A549 (cell line): Measurements from ENCODE around the gene NDUFA13.

Experiments used
- CEBPB ChIP-seq, 2 experiments: fragments of >200 bp in 1 of 2; sonication (Bioruptor Twin) in 1 of 2; formaldehyde crosslinking in 1 of 2; IDR thresholded peaks; 2 replicates each; pipeline ENCODE4 v1.6.1; 2012 to 2016
- CHD4 ChIP-seq: fragments of 200-600 bp; sonication (generic); IDR thresholded peaks from 2 replicates; pipeline ENCODE4 v1.6.1; 2016; ENCODE audit warnings: antibody characterized with exemption, mild to moderate bottlenecking, borderline replicate concordance
- EP300 ChIP-seq, 2 experiments: fragments of >200 bp; sonication (Bioruptor Twin); formaldehyde crosslinking; IDR thresholded peaks; 2 replicates in 1 of 2; 3 replicates in 1 of 2; pipeline ENCODE4 v1.6.1; 2016 to 2017
- JUNB ChIP-seq: fragments of >200 bp; sonication (Bioruptor Twin); formaldehyde crosslinking; IDR thresholded peaks from 2 replicates; pipeline ENCODE4 v1.6.1; 2016
- KDM5A ChIP-seq: fragments of 200-600 bp; sonication (generic); IDR thresholded peaks from 2 replicates; pipeline ENCODE4 v1.6.1; 2016; ENCODE audit warnings: antibody characterized with exemption, mild to moderate bottlenecking
- NPAS2 ChIP-seq: fragments of 250-450 bp; sonication (Bioruptor Pico); IDR thresholded peaks from 2 replicates; pipeline ENCODE4 v1.8.0; 2022; ENCODE audit warnings: mild to moderate bottlenecking, moderate library complexity, borderline replicate concordance
- TF ChIP-seq, protein P1 (sequence below): IDR thresholded peaks from 2 replicates; pipeline ENCODE4 v1.6.1; 2012
- TF ChIP-seq, protein P2 (sequence below): fragments of >200 bp; sonication (Bioruptor Twin); formaldehyde crosslinking; IDR thresholded peaks from 3 replicates; pipeline ENCODE4 v1.5.1; 2016
- TF ChIP-seq, protein P3 (sequence below): fragments of 200-600 bp; sonication (generic); IDR thresholded peaks from 2 replicates; pipeline ENCODE4 v1.6.1; 2016; ENCODE audit warnings: antibody characterized with exemption, mild to moderate bottlenecking, moderate library complexity

DNA sequence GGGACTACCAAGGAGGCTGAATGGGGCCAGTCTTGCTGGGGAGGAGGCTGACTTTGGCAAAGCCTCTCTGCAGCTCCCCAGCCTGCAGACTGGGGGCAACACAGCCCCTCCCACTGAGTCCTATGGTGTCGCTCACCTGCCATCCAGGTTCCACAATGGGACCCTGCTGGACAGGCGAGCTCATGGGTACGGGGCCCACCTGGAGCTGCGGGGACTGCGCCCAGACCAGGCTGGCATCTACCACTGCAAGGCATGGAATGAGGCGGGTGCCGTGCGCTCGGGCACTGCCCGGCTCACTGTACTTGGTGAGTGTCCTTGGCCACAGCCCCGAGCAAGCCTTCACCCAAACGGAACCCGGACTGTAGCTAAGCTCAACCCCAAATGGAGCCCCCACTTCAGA lies 27.1 kb downstream of the NDUFA13 start:
- TF ChIP-seq CHD4 (no peak), KDM5A (no peak), CEBPB (IDR thresholded peaks at IDR 0.05) (no peak), NPAS2 (CRISPR knock-in tag) (no peak), EP300 (IDR thresholded peaks at IDR 0.05) (no peak), JUNB (no peak)
- TF ChIP-seq, protein P1, sequence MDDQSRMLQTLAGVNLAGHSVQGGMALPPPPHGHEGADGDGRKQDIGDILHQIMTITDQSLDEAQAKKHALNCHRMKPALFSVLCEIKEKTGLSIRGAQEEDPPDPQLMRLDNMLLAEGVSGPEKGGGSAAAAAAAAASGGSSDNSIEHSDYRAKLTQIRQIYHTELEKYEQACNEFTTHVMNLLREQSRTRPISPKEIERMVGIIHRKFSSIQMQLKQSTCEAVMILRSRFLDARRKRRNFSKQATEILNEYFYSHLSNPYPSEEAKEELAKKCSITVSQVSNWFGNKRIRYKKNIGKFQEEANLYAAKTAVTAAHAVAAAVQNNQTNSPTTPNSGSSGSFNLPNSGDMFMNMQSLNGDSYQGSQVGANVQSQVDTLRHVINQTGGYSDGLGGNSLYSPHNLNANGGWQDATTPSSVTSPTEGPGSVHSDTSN = no peak
- TF ChIP-seq, protein P2, sequence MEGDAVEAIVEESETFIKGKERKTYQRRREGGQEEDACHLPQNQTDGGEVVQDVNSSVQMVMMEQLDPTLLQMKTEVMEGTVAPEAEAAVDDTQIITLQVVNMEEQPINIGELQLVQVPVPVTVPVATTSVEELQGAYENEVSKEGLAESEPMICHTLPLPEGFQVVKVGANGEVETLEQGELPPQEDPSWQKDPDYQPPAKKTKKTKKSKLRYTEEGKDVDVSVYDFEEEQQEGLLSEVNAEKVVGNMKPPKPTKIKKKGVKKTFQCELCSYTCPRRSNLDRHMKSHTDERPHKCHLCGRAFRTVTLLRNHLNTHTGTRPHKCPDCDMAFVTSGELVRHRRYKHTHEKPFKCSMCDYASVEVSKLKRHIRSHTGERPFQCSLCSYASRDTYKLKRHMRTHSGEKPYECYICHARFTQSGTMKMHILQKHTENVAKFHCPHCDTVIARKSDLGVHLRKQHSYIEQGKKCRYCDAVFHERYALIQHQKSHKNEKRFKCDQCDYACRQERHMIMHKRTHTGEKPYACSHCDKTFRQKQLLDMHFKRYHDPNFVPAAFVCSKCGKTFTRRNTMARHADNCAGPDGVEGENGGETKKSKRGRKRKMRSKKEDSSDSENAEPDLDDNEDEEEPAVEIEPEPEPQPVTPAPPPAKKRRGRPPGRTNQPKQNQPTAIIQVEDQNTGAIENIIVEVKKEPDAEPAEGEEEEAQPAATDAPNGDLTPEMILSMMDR = no peak
- TF ChIP-seq, protein P3, sequence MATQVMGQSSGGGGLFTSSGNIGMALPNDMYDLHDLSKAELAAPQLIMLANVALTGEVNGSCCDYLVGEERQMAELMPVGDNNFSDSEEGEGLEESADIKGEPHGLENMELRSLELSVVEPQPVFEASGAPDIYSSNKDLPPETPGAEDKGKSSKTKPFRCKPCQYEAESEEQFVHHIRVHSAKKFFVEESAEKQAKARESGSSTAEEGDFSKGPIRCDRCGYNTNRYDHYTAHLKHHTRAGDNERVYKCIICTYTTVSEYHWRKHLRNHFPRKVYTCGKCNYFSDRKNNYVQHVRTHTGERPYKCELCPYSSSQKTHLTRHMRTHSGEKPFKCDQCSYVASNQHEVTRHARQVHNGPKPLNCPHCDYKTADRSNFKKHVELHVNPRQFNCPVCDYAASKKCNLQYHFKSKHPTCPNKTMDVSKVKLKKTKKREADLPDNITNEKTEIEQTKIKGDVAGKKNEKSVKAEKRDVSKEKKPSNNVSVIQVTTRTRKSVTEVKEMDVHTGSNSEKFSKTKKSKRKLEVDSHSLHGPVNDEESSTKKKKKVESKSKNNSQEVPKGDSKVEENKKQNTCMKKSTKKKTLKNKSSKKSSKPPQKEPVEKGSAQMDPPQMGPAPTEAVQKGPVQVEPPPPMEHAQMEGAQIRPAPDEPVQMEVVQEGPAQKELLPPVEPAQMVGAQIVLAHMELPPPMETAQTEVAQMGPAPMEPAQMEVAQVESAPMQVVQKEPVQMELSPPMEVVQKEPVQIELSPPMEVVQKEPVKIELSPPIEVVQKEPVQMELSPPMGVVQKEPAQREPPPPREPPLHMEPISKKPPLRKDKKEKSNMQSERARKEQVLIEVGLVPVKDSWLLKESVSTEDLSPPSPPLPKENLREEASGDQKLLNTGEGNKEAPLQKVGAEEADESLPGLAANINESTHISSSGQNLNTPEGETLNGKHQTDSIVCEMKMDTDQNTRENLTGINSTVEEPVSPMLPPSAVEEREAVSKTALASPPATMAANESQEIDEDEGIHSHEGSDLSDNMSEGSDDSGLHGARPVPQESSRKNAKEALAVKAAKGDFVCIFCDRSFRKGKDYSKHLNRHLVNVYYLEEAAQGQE = no peak
